Hepatocyte (in vitro differentiated cells): Measurements from ENCODE around the gene CSMD2. TPM values are rescaled to one million over a fixed set of nuclear protein-coding genes. Genes with fewer than 3 reads are reported as not detected.
"Not testable (repeated sequence)": the region's sequence is repeated elsewhere in the genome, so short reads cannot be mapped to it uniquely, and the experiment has no call there.

Experiments
- DNase-seq: peaks from one replicate; pipeline ENCODE4 v3.0.0-alpha.2; 2016; ENCODE audit warnings: low spot score
- H2AFZ ChIP-seq: fragments of 200-600 bp; sonication (generic); 2 replicates; pipeline ENCODE4 v1.6.0; 2016; ENCODE audit warnings: antibody characterized with exemption, mild to moderate bottlenecking
- H3K27ac ChIP-seq: fragments of 200-600 bp; sonication (generic); 2 replicates; pipeline ENCODE4 v1.5.1; 2016; ENCODE audit warnings: mild to moderate bottlenecking
- H3K27me3 ChIP-seq: fragments of 200-600 bp; sonication (generic); 2 replicates; pipeline ENCODE4 v1.6.1; 2016
- H3K36me3 ChIP-seq: fragments of 200-600 bp; sonication (generic); replicated peaks from 2 replicates; pipeline ENCODE4 v1.5.1; 2016; ENCODE audit warnings: low read depth; ENCODE audit not compliant: insufficient read depth
- H3K4me1 ChIP-seq: fragments of 200-600 bp; sonication (generic); 2 replicates; pipeline ENCODE4 v1.5.1; 2016; ENCODE audit warnings: mild to moderate bottlenecking, moderate library complexity; ENCODE audit not compliant: insufficient read depth
- H3K4me2 ChIP-seq: fragments of 200-600 bp; sonication (generic); 2 replicates; pipeline ENCODE4 v1.6.0; 2016
- H3K4me3 ChIP-seq: fragments of 200-600 bp; sonication (generic); 2 replicates; pipeline ENCODE4 v1.5.1; 2016; ENCODE audit warnings: mild to moderate bottlenecking
- H3K79me2 ChIP-seq: fragments of 200-600 bp; sonication (generic); 2 replicates; pipeline ENCODE4 v1.6.0; 2017; ENCODE audit warnings: mild to moderate bottlenecking
- H3K9me2 ChIP-seq: fragments of 200-600 bp; sonication (generic); replicated peaks from 2 replicates; pipeline ENCODE4 v1.6.0; 2017; ENCODE audit warnings: mild to moderate bottlenecking; ENCODE audit not compliant: insufficient read depth
- H3K9me3 ChIP-seq: fragments of 200-600 bp; sonication (generic); 2 replicates; pipeline ENCODE4 v1.5.1; 2016; ENCODE audit warnings: low read depth, mild to moderate bottlenecking
- H4K20me1 ChIP-seq: fragments of 200-600 bp; sonication (generic); 2 replicates; pipeline ENCODE4 v1.6.0; 2016; ENCODE audit warnings: mild to moderate bottlenecking; ENCODE audit not compliant: insufficient read depth, poor library complexity, severe bottlenecking
- CTCF ChIP-seq: fragments of 200-600 bp; sonication (generic); IDR thresholded peaks from 2 replicates; pipeline ENCODE4 v1.5.1; 2016; ENCODE audit warnings: antibody characterized with exemption, mild to moderate bottlenecking; ENCODE audit not compliant: poor library complexity
- EZH2 ChIP-seq: fragments of 200-600 bp; sonication (generic); IDR thresholded peaks from 2 replicates; pipeline ENCODE4 v1.6.1; 2016; ENCODE audit warnings: antibody characterized with exemption, mild to moderate bottlenecking, borderline replicate concordance
- EZH2phosphoT487 ChIP-seq: fragments of 200-600 bp; sonication (generic); IDR thresholded peaks from one replicate; pipeline ENCODE4 v1.6.1; 2018; ENCODE audit warnings: antibody characterized with exemption, mild to moderate bottlenecking, low read depth, moderate library complexity; ENCODE audit not compliant: unreplicated experiment, severe bottlenecking
- WGBS: methylation state at CpG from one replicate; pipeline ENCODE4 v1.1.6; 2016; ENCODE audit warnings: low lambda C conversion rate; ENCODE audit errors: missing lambda C conversion rate; 5-methylcytosine and 5-hydroxymethylcytosine counted together
- polyA plus RNA-seq: library from polyadenylated mRNA; unstranded; fragments of >200 nt; fragmentation: Nextera tagmentation; extraction: Ambion mirVana; gene quantifications from 2 replicates; pipeline ENCODE4 v1.2.1, GENCODE V29; 2016
- total RNA-seq: library from RNA; depleted of rRNA; stranded (reverse); fragments of >200 nt; gene quantifications from 2 replicates; pipeline ENCODE4 v1.2.3, GENCODE V29; 2014

Gene CSMD2
- total and polyA plus RNA-seq, 2 experiments from 2014 or later = 0.10 to 0.37 TPM

- TF ChIP-seq CTCF (no peak), EZH2 (no peak), EZH2phosphoT487 (no peak)
- H3K27ac ChIP-seq = no peak overlapping the region
- 78% methylated on average over 9 of the region's 9 CpGs for WGBS
- H3K4me3 ChIP-seq = no peak overlapping the region
- no peaks in the 10 kb centered on the region for H3K79me2 ChIP-seq
- no peaks in the 10 kb centered on the region for H3K9me3 ChIP-seq
- H3K9me2 ChIP-seq = no peaks in the 10 kb centered on the region
- no peak overlapping the region for H3K4me2 ChIP-seq
- H4K20me1 ChIP-seq = no peaks in the 10 kb centered on the region
- H3K27me3 ChIP-seq = no peaks in the 10 kb centered on the region
- DNase-seq = no peak
- H2AFZ ChIP-seq = no peak overlapping the region
- H3K4me1 ChIP-seq = no peaks in the 10 kb centered on the region
- no peaks in the 10 kb centered on the region for H3K36me3 ChIP-seq
Observed at GRCh38 chr1:33516428-33516827, 648.6 kb downstream of the CSMD2 start.

GRCh38 chr1:33515607-33516006 lies 649.4 kb downstream of the CSMD2 start:
- no peaks in the 10 kb centered on the region for H3K27me3 ChIP-seq
- no peaks in the 10 kb centered on the region for H3K9me3 ChIP-seq
- H3K27ac ChIP-seq = no peak overlapping the region
- no peak overlapping the region for H2AFZ ChIP-seq
- TF ChIP-seq EZH2 (no peak), EZH2phosphoT487 (no peak)
- no peaks in the 10 kb centered on the region for H4K20me1 ChIP-seq
- no peak overlapping the region for H3K4me2 ChIP-seq
- WGBS = 80% methylated on average over 2 of the region's 2 CpGs
- no peaks in the 10 kb centered on the region for H3K79me2 ChIP-seq
- H3K4me3 ChIP-seq = no peak overlapping the region
- H3K4me1 ChIP-seq = no peaks in the 10 kb centered on the region
- no peaks in the 10 kb centered on the region for H3K36me3 ChIP-seq
- H3K9me2 ChIP-seq = no peaks in the 10 kb centered on the region
- no peak for DNase-seq

GRCh38 chr1:33515112-33515511 lies 649.9 kb downstream of the CSMD2 start:
- WGBS = 89% methylated on average over 8 of the region's 8 CpGs
- H3K27ac ChIP-seq = no peak overlapping the region
- H3K9me3 ChIP-seq = no peaks in the 10 kb centered on the region
- no peak for DNase-seq
- no peaks in the 10 kb centered on the region for H3K79me2 ChIP-seq
- H3K27me3 ChIP-seq = no peaks in the 10 kb centered on the region
- no peaks in the 10 kb centered on the region for H3K9me2 ChIP-seq
- H2AFZ ChIP-seq = no peak overlapping the region
- H4K20me1 ChIP-seq = no peaks in the 10 kb centered on the region
- H3K36me3 ChIP-seq = no peaks in the 10 kb centered on the region
- TF ChIP-seq CTCF (no peak), EZH2phosphoT487 (no peak)
- H3K4me2 ChIP-seq = no peak overlapping the region
- H3K4me1 ChIP-seq = no peaks in the 10 kb centered on the region
- H3K4me3 ChIP-seq = no peak overlapping the region

- Histone ChIP-seq H3K9me2 (no peaks in the 10 kb centered on the region), H3K4me3 (no peak overlapping the region), H3K4me2 (no peak overlapping the region), H4K20me1 (no peaks in the 10 kb centered on the region), H3K27ac (no peak overlapping the region), H3K9me3 (no peaks in the 10 kb centered on the region), H3K36me3 (no peaks in the 10 kb centered on the region), H3K79me2 (no peaks in the 10 kb centered on the region), H3K4me1 (no peaks in the 10 kb centered on the region), H3K27me3 (no peaks in the 10 kb centered on the region), H2AFZ (no peak overlapping the region)
- DNase-seq = no peak
- 88% methylated on average over 6 of the region's 6 CpGs for WGBS
- TF ChIP-seq CTCF = no peak
- TF ChIP-seq EZH2phosphoT487 = no peak
- no peak for TF ChIP-seq EZH2
Observed at GRCh38 chr1:33512226-33513011, 652.6 kb downstream of the CSMD2 start.

GRCh38 chr1:33509276-33509675 lies 655.8 kb downstream of the CSMD2 start:
- not testable (repeated sequence) for H3K27ac ChIP-seq, H3K27me3 ChIP-seq, H2AFZ ChIP-seq, H3K4me1 ChIP-seq, H3K36me3 ChIP-seq, H3K4me2 ChIP-seq, H3K9me2 ChIP-seq, DNase-seq, H3K9me3 ChIP-seq, H3K79me2 ChIP-seq, H4K20me1 ChIP-seq, H3K4me3 ChIP-seq
- WGBS = 96% methylated on average over 19 of the region's 24 CpGs
